NCI-H2227 (cell line): Measurements from ENCODE around the gene P2RY13.
A peak's percentile ranks its signal among the peaks of the same experiment; 100 is the strongest.

Experiments used
- DNase-seq: peaks from one replicate; lab custom pipeline; 2025; ENCODE audit not compliant: unreplicated experiment; lab: John Stamatoyannopoulos, UW

P2RY13 gene

DNA sequence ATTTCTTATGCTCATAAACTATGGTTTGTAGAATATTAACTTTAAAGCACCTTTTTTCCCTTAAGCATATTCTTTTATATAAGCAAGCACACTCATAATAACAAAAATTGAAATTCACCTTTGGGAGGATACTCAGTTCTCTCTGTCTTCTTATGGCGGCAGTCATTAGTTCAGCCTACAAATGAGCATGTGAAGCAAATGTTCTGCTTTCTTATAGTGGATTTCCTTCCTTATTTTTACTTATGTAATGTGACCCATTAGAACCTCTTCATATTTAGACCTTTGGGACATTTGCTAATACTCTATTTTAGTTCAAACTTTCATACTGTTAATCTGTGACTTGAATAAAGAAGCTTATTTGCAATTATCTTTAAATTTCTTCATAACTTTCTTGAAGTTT, at the start of gene P2RY13:
P2RY13 (minus strand) TSS at position 187 of the 400 bp plus-strand sequence; CDS start at position 166, 21 bp downstream.
- no peak for DNase-seq

DNA sequence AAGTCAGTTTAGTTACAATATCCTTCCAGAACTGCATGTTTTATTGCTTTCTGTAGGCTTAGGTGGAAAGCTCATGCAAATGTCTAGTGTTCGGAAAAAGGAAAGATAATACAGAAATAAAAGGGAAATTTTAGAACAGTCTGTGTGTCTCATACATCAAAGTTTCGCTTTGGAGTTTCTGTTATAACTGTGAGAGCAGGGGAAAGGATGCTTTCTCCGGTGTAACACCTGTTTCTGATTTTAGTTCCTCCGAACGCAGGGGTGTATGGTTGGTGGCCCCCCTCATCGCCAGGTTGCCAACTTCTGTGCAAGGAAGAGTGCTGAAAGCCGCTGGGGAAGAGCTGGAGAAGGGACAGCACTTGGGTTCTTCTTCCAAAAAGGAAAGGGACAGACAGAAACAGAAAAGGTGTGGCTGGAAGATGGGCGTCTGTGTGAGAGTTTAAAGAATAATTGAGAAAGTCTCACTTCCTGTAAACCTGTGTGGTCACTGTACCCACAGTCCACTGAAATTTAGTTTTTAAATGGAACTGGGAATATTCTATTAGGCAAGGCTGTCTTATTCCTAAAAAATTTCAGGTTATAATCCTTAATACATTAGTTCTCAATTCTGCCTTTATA, 48.5 kb upstream of the P2RY13 start:
- DNase-seq: no peak

GRCh38 chr3:151372063-151372820, 42.9 kb upstream of the P2RY13 start:
- no peak for DNase-seq

DNA sequence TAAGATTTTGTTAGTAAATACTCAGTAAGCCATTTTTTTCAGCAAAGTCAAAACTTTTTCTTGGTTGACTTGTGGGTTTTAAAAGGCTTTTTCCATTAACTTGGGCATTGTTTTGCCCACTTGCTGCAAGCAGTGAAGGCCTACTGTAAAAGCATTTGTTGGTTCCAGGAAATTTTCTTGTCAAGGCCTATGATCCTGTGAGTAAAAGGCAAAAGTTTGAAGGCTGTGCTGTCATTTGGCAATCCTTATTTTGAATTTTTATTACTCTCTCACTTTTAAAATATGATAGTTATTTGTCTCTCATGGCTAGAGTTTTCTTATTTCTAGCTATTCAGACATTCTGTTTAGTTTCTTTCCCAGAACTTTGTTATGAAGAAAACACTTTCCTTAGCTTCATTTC, 42.2 kb upstream of the P2RY13 start:
- no peak for DNase-seq

GRCh38 chr3:151367448-151367847, 38.1 kb upstream of the P2RY13 start:
- no peak for DNase-seq

DNA sequence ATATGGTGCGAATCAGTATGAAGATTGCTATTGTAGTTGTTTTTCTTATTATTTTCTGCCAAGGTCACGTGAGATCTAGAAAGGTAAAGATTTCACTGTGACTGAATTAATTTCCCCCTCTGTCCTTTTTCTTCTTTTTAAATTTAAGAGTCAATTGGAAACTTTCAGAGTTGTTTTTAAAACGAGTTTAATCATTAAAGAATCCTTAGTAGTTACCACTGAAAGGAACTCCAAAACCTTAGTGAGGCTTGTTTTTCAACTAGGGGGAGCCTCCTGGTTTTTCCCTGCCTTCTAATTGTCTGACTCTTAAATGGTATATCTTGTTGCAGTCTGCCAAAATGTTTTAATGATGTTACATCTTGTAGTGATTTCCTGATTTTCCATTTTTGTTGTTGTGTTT, 37.6 kb upstream of the P2RY13 start:
- DNase-seq: no peak

- no peak for DNase-seq
Observed at GRCh38 chr3:151362751-151363174, 33.4 kb upstream of the P2RY13 start.

GRCh38 chr3:151357463-151357850, 28.1 kb upstream of the P2RY13 start:
- no peak for DNase-seq

- no peak for DNase-seq
Observed at GRCh38 chr3:151356794-151357462, 27.6 kb upstream of the P2RY13 start.

GRCh38 chr3:151351648-151352047, 22.3 kb upstream of the P2RY13 start:
- DNase-seq: no peak

DNA sequence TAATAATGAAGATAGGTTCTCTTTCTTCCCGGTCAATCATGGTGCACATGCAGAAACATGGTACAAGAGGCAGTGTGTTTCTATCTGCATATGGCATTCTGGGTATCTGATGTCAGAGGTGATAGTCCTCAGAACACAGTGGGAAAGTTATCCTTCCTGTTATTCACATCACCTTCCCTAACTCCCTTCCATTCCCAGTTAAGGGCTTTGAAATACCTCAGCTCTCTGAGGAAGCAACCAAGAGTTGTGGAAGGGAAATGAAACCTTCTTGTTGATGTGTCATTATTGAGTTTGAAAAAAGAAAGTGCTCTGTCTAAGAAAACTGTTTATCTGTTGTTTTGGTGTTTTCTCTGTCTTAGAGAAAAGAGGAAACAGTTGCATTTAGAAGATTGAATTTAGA, 21.9 kb upstream of the P2RY13 start:
- DNase-seq: no peak

DNA sequence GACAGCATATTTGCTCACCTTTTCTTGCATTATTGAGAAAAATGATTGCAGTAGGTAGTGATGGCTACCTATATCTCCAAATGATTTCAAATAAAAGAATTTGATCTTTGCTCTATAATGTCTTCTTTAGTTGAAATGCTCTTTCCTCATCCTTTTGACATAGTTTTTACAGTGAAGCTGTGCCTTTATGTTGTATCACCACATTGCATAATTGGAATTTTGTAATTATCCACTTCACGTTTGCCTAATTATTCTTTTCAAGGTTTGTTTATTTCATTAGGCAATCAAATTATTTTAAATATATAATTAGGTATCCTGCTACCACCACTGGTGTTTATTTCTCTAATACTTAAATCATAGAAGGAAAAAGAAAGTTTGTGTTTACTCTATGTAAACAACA, 21.3 kb upstream of the P2RY13 start:
- no peak for DNase-seq

DNA sequence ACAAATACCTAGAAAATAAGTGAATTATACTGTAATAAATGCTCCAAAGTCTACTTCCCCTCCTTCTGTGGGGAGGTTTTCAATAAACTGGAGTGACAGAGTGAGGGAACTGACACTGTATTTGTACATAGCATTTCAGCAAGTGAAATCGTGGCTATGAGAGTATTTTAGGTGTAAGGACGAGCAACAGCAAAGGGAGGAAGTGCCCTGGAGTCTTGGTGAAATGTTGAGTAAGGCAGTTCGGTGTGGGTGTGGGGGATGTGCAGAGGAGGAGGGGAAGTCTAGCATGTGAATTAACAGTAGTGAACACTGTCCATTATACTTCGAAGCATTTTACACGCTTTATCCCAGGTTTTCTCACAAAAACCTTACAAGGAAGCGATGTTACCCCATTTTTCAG, 18.1 kb upstream of the P2RY13 start:
- no peak for DNase-seq

DNA sequence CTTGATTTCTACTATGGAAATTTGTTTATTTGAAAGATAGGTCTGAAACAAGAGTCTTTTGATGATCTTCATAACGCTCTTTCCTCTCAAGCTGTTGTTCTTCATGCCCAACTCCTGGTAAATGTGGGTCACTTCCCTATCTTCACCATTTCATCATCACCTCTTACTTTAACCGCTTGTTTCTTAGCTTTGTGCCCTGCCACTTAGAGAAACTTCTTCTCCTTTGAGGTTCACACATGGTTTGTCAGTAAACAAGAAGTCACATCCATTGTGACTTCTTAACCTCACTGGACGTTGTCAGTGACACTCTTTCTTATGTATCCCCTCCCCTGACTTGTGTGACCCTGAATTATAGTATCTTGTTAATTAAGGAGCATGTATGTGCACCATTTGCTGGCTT, 16.9 kb upstream of the P2RY13 start:
- DNase-seq: no peak

DNA sequence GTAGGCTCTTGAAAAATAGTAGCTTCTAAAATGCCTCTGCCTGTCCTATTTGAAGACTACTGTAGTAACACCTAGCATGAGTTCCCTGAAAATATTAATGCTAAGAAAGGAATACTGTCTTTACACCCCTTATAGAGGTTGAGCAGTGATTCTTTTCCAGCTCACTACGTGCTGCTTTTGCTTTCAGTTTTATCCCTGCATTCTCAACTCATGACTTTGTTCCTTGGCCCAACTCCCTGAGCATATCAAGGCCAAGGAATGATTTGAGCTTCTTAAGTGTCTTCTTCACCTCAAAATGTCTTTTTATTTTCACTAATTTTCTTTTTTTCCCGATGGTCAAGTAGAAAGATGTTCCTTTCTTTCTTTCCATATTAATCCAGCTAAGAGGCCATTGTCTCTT, 16.5 kb upstream of the P2RY13 start:
- no peak for DNase-seq

DNA sequence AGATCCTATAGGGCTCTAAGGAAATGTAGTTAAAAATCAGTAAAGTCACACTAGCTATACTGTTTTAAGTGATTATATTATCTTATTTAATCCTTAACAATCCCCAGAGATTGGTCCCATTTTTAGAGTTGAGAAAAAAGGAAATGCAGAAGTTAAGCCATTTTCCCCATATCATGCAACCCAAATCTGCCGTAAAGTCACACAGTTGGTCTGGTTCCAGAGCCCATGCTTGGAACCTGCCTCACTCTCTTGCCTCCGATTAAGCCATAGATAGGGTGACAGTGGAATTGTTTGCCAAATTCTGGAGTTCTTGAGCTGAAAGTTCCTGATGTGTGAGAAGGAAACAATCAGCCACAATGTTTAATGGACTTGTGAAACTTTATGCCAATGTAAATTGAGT, 2.3 kb upstream of the P2RY13 start:
- DNase-seq: no peak

DNA sequence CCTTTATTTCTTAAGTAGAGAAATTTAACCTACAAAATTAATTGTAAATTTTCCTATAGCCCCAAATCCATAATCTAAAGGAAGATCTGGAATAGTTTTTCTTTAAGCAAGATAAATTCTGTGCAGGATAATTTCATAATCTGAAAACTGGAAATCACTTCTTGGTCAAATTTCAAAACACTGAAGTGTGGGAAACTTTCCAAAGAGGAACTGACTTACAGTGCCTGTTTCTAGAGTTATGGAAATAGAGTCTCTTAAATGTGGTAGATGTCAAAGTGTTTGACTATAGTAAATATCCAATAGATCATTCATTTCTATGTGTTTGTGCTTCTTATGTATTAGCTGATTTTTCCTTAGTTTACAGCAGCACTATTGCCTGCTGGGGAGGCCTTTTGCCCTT, 1.6 kb upstream of the P2RY13 start:
- DNase-seq: no peak

DNA sequence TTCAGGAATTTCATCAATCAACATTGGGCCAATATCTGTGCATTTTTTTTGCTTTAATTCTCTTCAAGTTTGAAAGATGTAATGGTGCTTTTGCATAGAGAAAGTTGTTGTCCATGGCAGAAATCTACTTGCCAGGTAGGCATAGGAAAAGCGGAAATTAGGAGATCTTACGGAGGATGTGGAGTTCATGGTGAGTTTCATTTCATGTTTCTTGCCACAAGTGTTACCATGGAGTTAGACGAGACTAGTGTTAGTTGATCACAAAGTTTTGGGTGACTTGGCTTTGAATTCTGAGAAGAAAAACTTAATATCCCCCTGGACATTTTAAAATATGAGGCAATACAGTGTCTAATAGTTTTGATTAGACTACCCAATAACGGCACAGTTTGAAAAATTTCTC, 1.0 kb upstream of the P2RY13 start:
- DNase-seq: no peak

- no peak for DNase-seq
Observed at GRCh38 chr3:151328298-151328995, 902 bp downstream of the P2RY13 start.

GRCh38 chr3:151327571-151328198, 1.7 kb downstream of the P2RY13 start:
- DNase-seq: peak; percentile 9

GRCh38 chr3:151322511-151322910, 6.8 kb downstream of the P2RY13 start:
- DNase-seq: no peak
